Measurements from ENCODE around the gene DDX20.

DNA sequence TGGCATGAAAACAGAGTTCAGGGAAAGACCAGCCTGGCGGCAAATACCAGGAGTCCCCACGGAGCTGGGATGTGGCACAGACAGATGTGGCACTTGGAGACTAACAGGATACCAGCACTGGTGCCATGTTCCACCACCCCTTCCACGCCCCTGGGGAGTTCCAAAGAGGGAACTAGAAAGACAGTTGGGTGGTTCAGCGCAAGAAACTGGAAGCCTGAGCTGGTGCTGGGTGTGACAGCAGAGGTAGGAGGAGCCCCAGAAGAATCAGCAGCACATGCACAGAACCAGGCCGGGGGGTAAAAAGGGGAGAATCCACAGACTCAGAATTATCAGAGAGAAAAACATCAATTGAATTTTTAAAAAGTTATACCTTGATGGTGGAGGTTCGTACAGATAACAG, 22.4 kb downstream of the DDX20 start:
- TF ChIP-seq, protein P1, sequence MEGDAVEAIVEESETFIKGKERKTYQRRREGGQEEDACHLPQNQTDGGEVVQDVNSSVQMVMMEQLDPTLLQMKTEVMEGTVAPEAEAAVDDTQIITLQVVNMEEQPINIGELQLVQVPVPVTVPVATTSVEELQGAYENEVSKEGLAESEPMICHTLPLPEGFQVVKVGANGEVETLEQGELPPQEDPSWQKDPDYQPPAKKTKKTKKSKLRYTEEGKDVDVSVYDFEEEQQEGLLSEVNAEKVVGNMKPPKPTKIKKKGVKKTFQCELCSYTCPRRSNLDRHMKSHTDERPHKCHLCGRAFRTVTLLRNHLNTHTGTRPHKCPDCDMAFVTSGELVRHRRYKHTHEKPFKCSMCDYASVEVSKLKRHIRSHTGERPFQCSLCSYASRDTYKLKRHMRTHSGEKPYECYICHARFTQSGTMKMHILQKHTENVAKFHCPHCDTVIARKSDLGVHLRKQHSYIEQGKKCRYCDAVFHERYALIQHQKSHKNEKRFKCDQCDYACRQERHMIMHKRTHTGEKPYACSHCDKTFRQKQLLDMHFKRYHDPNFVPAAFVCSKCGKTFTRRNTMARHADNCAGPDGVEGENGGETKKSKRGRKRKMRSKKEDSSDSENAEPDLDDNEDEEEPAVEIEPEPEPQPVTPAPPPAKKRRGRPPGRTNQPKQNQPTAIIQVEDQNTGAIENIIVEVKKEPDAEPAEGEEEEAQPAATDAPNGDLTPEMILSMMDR (IDR thresholded peaks at IDR 0.05) = no peak
- TF ChIP-seq ZFX (IDR thresholded peaks at IDR 0.05; ENCODE audit: borderline replicate concordance) = no peak

Measured in 22Rv1 (cell line).